Mononuclear cell (primary cell): ENCODE results near the gene ATXN10. TPM values are rescaled to one million over a fixed set of nuclear protein-coding genes. Genes with fewer than 3 reads are reported as not detected.

ENCODE experiments used
- H3K27me3 ChIP-seq: 2 replicates; pipeline ENCODE4 v1.6.0; 2011; ENCODE audit warnings: low read length, control low read depth; ENCODE audit not compliant: insufficient read depth
- H3K4me1 ChIP-seq: 2 replicates; pipeline ENCODE4 v1.5.1; 2011; ENCODE audit warnings: mild to moderate bottlenecking, low read length, control low read depth; ENCODE audit not compliant: insufficient read depth
- H3K4me3 ChIP-seq: 2 replicates; pipeline ENCODE4 v1.5.1; 2011; ENCODE audit warnings: mild to moderate bottlenecking, low read length, moderate library complexity
- H3K9me3 ChIP-seq: 2 replicates; pipeline ENCODE4 v1.5.1; 2011; ENCODE audit warnings: low read depth, mild to moderate bottlenecking, control low read depth, low read length
- total RNA-seq: library from RNA; depleted of rRNA; stranded (reverse); fragments of >200 nt; gene quantifications from one replicate; pipeline ENCODE4 v1.2.3, GENCODE V29; 2012

The ATXN10 gene
- total RNA-seq, 1 donor, result 67.5 TPM

- Histone ChIP-seq H3K27me3 (no peaks in the 10 kb centered on the region), H3K4me3 (no peak overlapping the region), H3K4me1 (no peaks in the 10 kb centered on the region), H3K9me3 (no peaks in the 10 kb centered on the region)
Observed at GRCh38 chr22:45769569-45770210, 98.1 kb downstream of the ATXN10 start.

- Histone ChIP-seq H3K9me3 (no peaks in the 10 kb centered on the region), H3K4me3 (no peak overlapping the region), H3K4me1 (peaks cover 4% of the 10 kb centered on the region), H3K27me3 (no peaks in the 10 kb centered on the region)
Observed at GRCh38 chr22:45770506-45770905, 98.9 kb downstream of the ATXN10 start.

GRCh38 chr22:45771057-45771456 is 99.4 kb downstream of the ATXN10 start:
- H3K4me1 ChIP-seq, result peaks cover 4% of the 10 kb centered on the region
- no peaks in the 10 kb centered on the region for H3K9me3 ChIP-seq
- H3K27me3 ChIP-seq, result no peaks in the 10 kb centered on the region
- no peak overlapping the region for H3K4me3 ChIP-seq

GRCh38 chr22:45771711-45772110 is 100.1 kb downstream of the ATXN10 start:
- Histone ChIP-seq H3K4me1 (peaks cover 4% of the 10 kb centered on the region), H3K27me3 (no peaks in the 10 kb centered on the region), H3K9me3 (no peaks in the 10 kb centered on the region), H3K4me3 (no peak overlapping the region)

GRCh38 chr22:45772743-45773142 is 101.1 kb downstream of the ATXN10 start:
- Histone ChIP-seq H3K4me3 (no peak overlapping the region), H3K27me3 (no peaks in the 10 kb centered on the region), H3K9me3 (no peaks in the 10 kb centered on the region), H3K4me1 (peaks cover 4% of the 10 kb centered on the region)

- peaks cover 4% of the 10 kb centered on the region for H3K4me1 ChIP-seq
- H3K9me3 ChIP-seq, result no peaks in the 10 kb centered on the region
- H3K4me3 ChIP-seq, result no peak overlapping the region
- H3K27me3 ChIP-seq, result no peaks in the 10 kb centered on the region
Observed at GRCh38 chr22:45774001-45774670, 102.5 kb downstream of the ATXN10 start.

- Histone ChIP-seq H3K4me1 (peaks cover 4% of the 10 kb centered on the region), H3K4me3 (no peak overlapping the region), H3K9me3 (no peaks in the 10 kb centered on the region)
Observed at GRCh38 chr22:45775062-45775461, 103.4 kb downstream of the ATXN10 start.

GRCh38 chr22:45775569-45776312 is 104.1 kb downstream of the ATXN10 start:
- H3K4me1 ChIP-seq, result peaks cover 4% of the 10 kb centered on the region
- H3K4me3 ChIP-seq, result no peak overlapping the region
- no peaks in the 10 kb centered on the region for H3K9me3 ChIP-seq
- H3K27me3 ChIP-seq, result no peaks in the 10 kb centered on the region

More at GRCh38 chr22:45775062-45775461, 103.4 kb downstream of the ATXN10 start:
- H3K27me3 ChIP-seq, result no peaks in the 10 kb centered on the region

GRCh38 chr22:45776313-45776585 is 104.6 kb downstream of the ATXN10 start:
- Histone ChIP-seq H3K9me3 (no peaks in the 10 kb centered on the region), H3K4me3 (no peak overlapping the region), H3K27me3 (no peaks in the 10 kb centered on the region), H3K4me1 (peaks cover 4% of the 10 kb centered on the region)

GRCh38 chr22:45777046-45777851 is 105.6 kb downstream of the ATXN10 start:
- Histone ChIP-seq H3K9me3 (no peaks in the 10 kb centered on the region), H3K4me1 (peaks cover 4% of the 10 kb centered on the region), H3K4me3 (no peak overlapping the region), H3K27me3 (no peaks in the 10 kb centered on the region)

GRCh38 chr22:45777852-45778375 is 106.3 kb downstream of the ATXN10 start:
- Histone ChIP-seq H3K9me3 (no peaks in the 10 kb centered on the region), H3K4me1 (peaks cover 4% of the 10 kb centered on the region), H3K4me3 (no peak overlapping the region), H3K27me3 (no peaks in the 10 kb centered on the region)

- Histone ChIP-seq H3K9me3 (no peaks in the 10 kb centered on the region), H3K4me3 (no peak overlapping the region), H3K27me3 (no peaks in the 10 kb centered on the region), H3K4me1 (no peaks in the 10 kb centered on the region)
Observed at GRCh38 chr22:45781459-45781858, 109.8 kb downstream of the ATXN10 start.

- Histone ChIP-seq H3K9me3 (no peaks in the 10 kb centered on the region), H3K4me3 (no peak overlapping the region), H3K4me1 (no peaks in the 10 kb centered on the region), H3K27me3 (no peaks in the 10 kb centered on the region)
Observed at GRCh38 chr22:45781966-45782365, 110.3 kb downstream of the ATXN10 start.

GRCh38 chr22:45783021-45783420 is 111.4 kb downstream of the ATXN10 start:
- no peak overlapping the region for H3K4me3 ChIP-seq
- no peaks in the 10 kb centered on the region for H3K9me3 ChIP-seq
- no peaks in the 10 kb centered on the region for H3K27me3 ChIP-seq
- no peaks in the 10 kb centered on the region for H3K4me1 ChIP-seq

GRCh38 chr22:45783690-45784089 is 112.1 kb downstream of the ATXN10 start:
- Histone ChIP-seq H3K4me1 (no peaks in the 10 kb centered on the region), H3K9me3 (no peaks in the 10 kb centered on the region), H3K27me3 (no peaks in the 10 kb centered on the region)

More at GRCh38 chr22:45783690-45784089, 112.1 kb downstream of the ATXN10 start:
- H3K4me3 ChIP-seq, result no peak overlapping the region
